DND-41 (cell line): ENCODE data around the gene MAP3K15.

Experiments
- CTCF ChIP-seq: IDR thresholded peaks from 2 replicates; pipeline ENCODE4 v1.5.1; 2012; ENCODE audit warnings: borderline replicate concordance, low read length, moderate library complexity, mild to moderate bottlenecking; ENCODE audit not compliant: poor library complexity, severe bottlenecking; ENCODE audit errors: extremely low read depth
- EZH2 ChIP-seq: IDR thresholded peaks from 3 replicates; pipeline ENCODE4 v1.6.1; 2012; ENCODE audit warnings: borderline replicate concordance, low read depth, mild to moderate bottlenecking, moderate library complexity, low read length, inconsistent platforms; ENCODE audit not compliant: severe bottlenecking

GRCh38 chrX:19549838-19550237, 34.5 kb upstream of the MAP3K15 start:
- TF ChIP-seq CTCF = no peak
- no peak for TF ChIP-seq EZH2
